Nephron progenitor cell (in vitro differentiated cells): ENCODE measurements around the gene MXRA8.
A peak's percentile ranks its signal among the peaks of the same experiment; 100 is the strongest.
"Not testable (repeated sequence)": the region's sequence is repeated elsewhere in the genome, so short reads cannot be mapped to it uniquely, and the experiment has no call there.

ENCODE experiments used
- DNase-seq: peaks from one replicate; pipeline ENCODE4 v3.0.0; 2021
- H3K27ac Mint-ChIP-seq: 2 replicates; pipeline ENCODE4 v1.8.0; 2021; ENCODE audit warnings: mild to moderate bottlenecking, moderate library complexity, mixed read lengths
- H3K27me3 Mint-ChIP-seq: 2 replicates; pipeline ENCODE4 v1.8.0; 2021; ENCODE audit warnings: mild to moderate bottlenecking, low read depth, mixed read lengths; ENCODE audit not compliant: poor library complexity
- H3K36me3 Mint-ChIP-seq: 2 replicates; pipeline ENCODE4 v1.8.0; 2021; ENCODE audit warnings: low read depth, mixed read lengths
- H3K4me1 Mint-ChIP-seq: 2 replicates; pipeline ENCODE4 v1.8.0; 2021; ENCODE audit warnings: mixed read lengths
- H3K4me3 Mint-ChIP-seq: 2 replicates; pipeline ENCODE4 v1.8.0; 2021; ENCODE audit warnings: mild to moderate bottlenecking, moderate library complexity, mixed read lengths
- H3K9me3 Mint-ChIP-seq: 2 replicates; pipeline ENCODE4 v1.8.0; 2021; ENCODE audit warnings: mild to moderate bottlenecking, moderate library complexity, mixed read lengths
- CTCF ChIP-seq: fragments of 200-600 bp; sonication (generic); IDR thresholded peaks from 2 replicates; pipeline ENCODE4 v1.5.0; 2021; ENCODE audit warnings: antibody characterized with exemption

The MXRA8 gene

GRCh38 chr1:1403653-1404052, 45.3 kb upstream of the MXRA8 start:
- DNase-seq = no peak
- TF ChIP-seq CTCF = no peak
- Mint-ChIP-seq H3K4me3 (no peak overlapping the region), H3K4me1 (peaks cover 56% of the 10 kb centered on the region), H3K36me3 (peaks cover 36% of the 10 kb centered on the region), H3K9me3 (no peaks in the 10 kb centered on the region), H3K27ac (peak overlapping the region; percentile 92), H3K27me3 (peaks cover 2% of the 10 kb centered on the region)

DNA sequence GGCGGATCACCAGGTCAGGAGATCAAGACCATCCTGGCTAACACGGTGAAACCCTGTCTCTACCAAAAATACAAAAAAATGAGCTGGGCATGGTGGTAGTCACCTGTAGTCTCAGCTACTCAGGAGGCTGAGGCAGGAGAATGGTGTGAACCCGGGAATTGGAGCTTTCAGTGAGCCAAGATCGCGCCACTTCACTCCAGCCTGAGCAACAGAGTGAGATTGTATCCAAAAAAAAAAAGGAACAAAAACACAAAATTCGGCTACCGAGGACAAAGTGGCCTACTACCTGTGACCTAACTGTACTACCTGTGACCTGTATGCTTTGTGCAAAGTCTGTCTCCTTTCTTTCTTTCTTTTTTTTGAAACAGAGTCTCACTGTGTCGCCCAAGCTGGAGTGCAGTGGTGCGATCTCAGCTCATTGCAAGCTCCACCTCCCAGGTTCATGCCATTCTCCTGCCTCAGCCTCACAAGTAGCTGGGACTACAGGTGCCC, 44.6 kb upstream of the MXRA8 start:
- H3K36me3 Mint-ChIP-seq = peaks cover 38% of the 10 kb centered on the region
- H3K4me3 Mint-ChIP-seq, DNase-seq, H3K27me3 Mint-ChIP-seq, H3K9me3 Mint-ChIP-seq: not testable (repeated sequence)
- H3K4me1 Mint-ChIP-seq = peaks cover 53% of the 10 kb centered on the region
- peak overlapping the region; percentile 92 for H3K27ac Mint-ChIP-seq

DNA sequence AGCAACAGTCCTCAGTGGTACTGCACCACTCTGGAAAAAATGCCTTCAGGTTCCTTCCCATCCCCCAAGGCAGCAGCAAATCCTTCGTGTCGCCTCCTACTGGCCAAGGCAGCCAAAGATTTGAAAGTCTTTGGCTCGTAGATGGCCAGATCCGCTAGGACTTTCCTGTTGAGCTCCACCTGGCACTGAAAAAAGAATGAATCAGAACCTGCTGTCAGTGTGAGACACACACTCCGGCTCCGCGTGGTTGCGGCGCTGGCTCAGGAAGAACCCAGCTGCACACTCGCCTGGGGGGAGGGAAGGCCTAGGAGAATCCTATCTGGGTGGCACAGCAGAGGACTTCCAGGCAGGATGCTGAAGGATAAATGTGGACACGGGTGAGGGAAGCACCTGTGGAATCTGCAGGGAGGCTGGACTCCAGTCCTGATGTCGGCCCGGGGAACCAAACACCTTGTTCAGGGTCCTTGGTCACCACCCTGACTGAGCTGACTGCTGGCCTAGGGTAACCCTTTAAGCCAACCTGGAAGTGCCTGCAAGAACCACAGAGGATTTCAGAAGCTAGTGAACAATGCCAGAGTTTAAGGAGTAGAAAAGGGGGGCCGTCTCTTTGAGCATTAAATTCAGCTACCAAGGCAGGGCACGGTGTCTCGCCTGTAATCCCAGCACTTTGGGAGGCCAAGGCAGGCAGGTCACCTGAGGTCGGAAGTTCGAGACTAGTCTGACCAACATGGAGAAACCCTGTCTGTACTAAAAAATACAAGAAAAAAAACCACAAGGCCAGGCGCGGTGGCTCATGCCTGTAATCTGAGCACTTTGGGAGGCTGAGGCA, 43.9 kb upstream of the MXRA8 start:
- DNase-seq = peak; percentile 47
- Mint-ChIP-seq H3K36me3 (peaks cover 45% of the 10 kb centered on the region), H3K27me3 (peaks cover 2% of the 10 kb centered on the region), H3K4me3 (peak overlapping the region; percentile 64), H3K4me1 (peaks cover 53% of the 10 kb centered on the region), H3K27ac (peak overlapping the region; percentile 92), H3K9me3 (no peaks in the 10 kb centered on the region)
- peak; percentile 36 for TF ChIP-seq CTCF

DNA sequence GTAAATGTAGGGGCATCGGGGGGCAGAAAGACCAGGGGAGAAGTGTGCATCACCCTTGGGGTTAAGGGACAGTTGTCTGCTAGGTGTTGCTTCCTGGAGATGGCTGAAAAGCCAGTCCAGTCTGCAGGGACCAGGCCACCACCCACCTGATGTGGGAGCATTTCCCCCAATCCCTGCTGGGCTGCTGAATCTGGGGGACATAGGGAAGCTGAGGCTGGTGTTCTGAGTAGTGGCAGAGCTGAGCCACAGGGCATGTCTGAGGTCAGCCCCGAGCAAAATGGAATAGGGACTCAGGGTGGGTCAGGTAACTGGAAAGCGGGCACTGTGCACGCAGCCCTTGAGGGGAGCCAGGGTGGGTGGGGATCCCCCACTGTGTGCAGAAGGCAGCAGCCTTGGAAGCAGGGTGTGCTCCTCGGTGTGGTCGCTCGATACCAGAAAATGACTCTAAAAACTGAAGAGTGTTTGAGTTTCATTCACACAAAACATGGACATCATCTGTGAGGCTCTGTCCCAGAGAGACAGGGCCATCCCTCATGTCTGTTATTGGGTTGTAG, 43.2 kb upstream of the MXRA8 start:
- H3K27ac Mint-ChIP-seq = no peak overlapping the region
- H3K4me1 Mint-ChIP-seq = peaks cover 53% of the 10 kb centered on the region
- H3K27me3 Mint-ChIP-seq = peaks cover 2% of the 10 kb centered on the region
- H3K36me3 Mint-ChIP-seq = peaks cover 47% of the 10 kb centered on the region
- H3K4me3 Mint-ChIP-seq = peak overlapping the region; percentile 63
- no peaks in the 10 kb centered on the region for H3K9me3 Mint-ChIP-seq
- TF ChIP-seq CTCF = no peak
- DNase-seq = no peak

GRCh38 chr1:1400576-1401456, 42.5 kb upstream of the MXRA8 start:
- H3K4me3 Mint-ChIP-seq = peak overlapping the region; percentile 97
- peaks cover 48% of the 10 kb centered on the region for H3K36me3 Mint-ChIP-seq
- no peak for DNase-seq
- H3K27ac Mint-ChIP-seq = no peak overlapping the region
- H3K4me1 Mint-ChIP-seq = peaks cover 46% of the 10 kb centered on the region
- no peaks in the 10 kb centered on the region for H3K9me3 Mint-ChIP-seq
- no peak for TF ChIP-seq CTCF
- peaks cover 2% of the 10 kb centered on the region for H3K27me3 Mint-ChIP-seq
